Fibroblast of mammary gland (primary cell): ENCODE data around the gene UNG.

Experiments
- DNase-seq: peaks from one replicate; pipeline ENCODE4 v3.0.0-alpha.2; 2010; ENCODE audit warnings: low read depth
- H3K4me3 ChIP-seq: 2 replicates; pipeline ENCODE4 v1.5.1; 2011; ENCODE audit warnings: low read depth, mild to moderate bottlenecking, low read length, moderate library complexity; ENCODE audit not compliant: control insufficient read depth
- TF ChIP-seq, protein P1 (sequence below): conservative IDR thresholded peaks from 2 replicates; pipeline ENCODE4 v1.5.1; 2011; ENCODE audit warnings: low read depth, low read length, inconsistent platforms; ENCODE audit not compliant: control insufficient read depth, insufficient read depth

UNG gene

DNA sequence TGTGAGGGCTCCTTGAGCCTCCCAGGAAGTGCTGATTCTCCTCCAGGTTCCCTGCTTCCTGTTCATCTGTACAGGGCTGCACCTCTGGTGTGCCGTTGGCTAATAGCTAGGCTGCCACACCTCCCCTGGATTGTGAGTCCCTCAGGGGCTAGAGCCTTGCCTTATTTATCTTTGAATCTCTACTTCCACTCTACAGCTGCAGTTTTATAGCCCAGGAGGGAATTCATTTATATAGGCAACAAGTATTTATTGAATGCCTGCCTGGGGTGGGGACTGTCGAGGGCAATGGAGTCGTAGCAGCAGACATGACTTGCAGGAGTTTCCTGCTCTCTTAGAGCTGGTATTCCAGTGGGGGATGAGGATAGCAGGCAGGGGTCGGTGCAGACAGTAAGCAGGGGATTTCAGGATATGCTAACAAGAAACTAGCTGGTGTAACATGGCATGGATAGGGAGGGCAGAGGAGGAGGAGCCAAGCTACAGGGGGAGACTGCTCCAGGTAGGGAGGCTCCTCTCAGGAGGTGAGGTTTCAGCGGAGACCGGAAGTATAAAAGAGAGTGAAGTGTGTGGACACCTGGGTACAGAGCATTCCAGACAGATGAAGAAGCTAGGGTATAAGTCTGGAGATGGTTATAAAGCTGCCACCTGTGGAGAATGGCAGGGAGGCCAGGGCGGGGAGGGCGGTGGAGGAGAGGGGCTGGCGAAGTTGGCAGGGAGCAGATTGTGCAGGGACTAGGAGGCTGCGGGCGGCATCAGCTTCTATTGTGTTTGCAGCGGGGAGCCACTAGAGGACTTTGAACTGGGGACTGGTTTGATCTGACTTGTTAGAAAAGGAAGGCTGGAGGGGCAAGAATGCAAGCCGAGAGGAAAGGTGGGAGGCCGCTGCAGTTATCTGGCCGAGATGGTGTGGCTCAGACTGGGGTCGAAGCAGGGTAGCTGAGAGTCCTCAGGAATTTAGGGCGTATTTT lies 27.8 kb upstream of the UNG start:
- TF ChIP-seq, protein P1, sequence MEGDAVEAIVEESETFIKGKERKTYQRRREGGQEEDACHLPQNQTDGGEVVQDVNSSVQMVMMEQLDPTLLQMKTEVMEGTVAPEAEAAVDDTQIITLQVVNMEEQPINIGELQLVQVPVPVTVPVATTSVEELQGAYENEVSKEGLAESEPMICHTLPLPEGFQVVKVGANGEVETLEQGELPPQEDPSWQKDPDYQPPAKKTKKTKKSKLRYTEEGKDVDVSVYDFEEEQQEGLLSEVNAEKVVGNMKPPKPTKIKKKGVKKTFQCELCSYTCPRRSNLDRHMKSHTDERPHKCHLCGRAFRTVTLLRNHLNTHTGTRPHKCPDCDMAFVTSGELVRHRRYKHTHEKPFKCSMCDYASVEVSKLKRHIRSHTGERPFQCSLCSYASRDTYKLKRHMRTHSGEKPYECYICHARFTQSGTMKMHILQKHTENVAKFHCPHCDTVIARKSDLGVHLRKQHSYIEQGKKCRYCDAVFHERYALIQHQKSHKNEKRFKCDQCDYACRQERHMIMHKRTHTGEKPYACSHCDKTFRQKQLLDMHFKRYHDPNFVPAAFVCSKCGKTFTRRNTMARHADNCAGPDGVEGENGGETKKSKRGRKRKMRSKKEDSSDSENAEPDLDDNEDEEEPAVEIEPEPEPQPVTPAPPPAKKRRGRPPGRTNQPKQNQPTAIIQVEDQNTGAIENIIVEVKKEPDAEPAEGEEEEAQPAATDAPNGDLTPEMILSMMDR: no peak
- DNase-seq: no peak
- no peak overlapping the region for H3K4me3 ChIP-seq

DNA sequence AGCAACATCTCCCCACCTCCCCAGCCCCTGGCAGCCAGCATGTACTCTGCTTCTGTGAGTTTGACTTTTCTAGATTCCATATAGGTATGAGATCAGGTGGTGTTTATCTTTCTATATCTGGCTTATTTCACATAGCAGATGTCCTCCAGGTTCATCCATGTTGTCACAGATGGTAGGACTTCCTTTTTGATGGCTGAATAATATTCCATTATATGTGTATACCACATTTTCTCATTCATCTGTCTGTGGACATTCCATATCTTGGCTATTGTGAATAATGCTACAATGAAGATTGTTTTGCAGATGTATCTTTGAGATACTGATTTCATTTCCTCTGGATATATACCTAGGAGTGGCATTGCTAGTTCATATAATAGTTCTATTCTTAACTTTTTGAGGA lies 22.5 kb upstream of the UNG start:
- no peak overlapping the region for H3K4me3 ChIP-seq
- TF ChIP-seq, protein P1: no peak
- no peak for DNase-seq

GRCh38 chr12:109082751-109083150 lies 14.6 kb upstream of the UNG start:
- H3K4me3 ChIP-seq: no peak overlapping the region
- DNase-seq: no peak
- TF ChIP-seq, protein P1: no peak

DNA sequence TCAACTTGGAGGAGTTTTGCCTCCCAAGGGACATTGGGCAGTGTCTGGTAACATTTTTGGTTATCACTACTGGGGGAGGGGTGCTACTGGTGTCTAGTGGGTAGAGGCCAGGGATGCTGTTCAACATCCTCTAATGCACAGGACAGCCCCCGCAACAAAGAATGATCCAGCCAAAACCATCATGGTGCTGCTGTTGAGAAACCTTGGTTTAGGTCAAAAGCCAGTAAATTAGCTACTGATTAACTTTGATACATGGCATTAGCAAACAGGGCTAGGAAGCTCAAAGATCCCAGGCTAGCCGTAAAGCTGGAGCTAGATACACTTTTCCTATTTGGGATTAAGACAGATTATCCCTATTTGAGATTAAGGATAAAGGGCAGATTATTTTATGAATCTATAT lies 13.0 kb upstream of the UNG start:
- no peak overlapping the region for H3K4me3 ChIP-seq
- TF ChIP-seq, protein P1: no peak
- DNase-seq: no peak

- TF ChIP-seq, protein P1: no peak
- no peak for DNase-seq
Measured at GRCh38 chr12:109085590-109085989, 11.8 kb upstream of the UNG start.

GRCh38 chr12:109087250-109087649 lies 10.1 kb upstream of the UNG start:
- TF ChIP-seq, protein P1: no peak
- no peak for DNase-seq
- H3K4me3 ChIP-seq: no peak overlapping the region

More at GRCh38 chr12:109085590-109085989, 11.8 kb upstream of the UNG start:
- H3K4me3 ChIP-seq: no peak overlapping the region
